ENCODE data around the gene C6orf89.
"Not testable (repeated sequence)": the region's sequence is repeated elsewhere in the genome, so short reads cannot be mapped to it uniquely, and the experiment has no call there.

DNA sequence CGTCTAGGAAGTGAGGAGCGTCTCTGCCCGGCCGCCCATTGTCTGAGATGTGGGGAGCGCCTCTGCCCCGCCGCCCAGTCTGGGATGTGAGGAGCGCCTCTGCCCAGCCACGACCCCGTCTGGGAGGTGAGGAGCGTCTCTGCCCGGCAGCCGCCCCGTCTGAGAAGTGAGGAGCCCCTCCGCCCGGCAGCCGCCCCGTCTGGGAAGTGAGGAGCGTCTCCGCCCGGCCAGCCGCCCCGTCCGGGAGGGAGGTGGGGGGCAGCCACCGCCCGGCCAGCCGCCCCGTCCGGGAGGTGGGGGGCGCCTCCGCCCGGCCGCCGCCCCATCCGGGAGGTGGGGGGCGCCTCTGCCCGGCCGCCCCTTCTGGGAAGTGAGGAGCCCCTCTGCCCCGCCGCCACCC, 55.8 kb downstream of the C6orf89 start:
- TF ChIP-seq, protein P1, sequence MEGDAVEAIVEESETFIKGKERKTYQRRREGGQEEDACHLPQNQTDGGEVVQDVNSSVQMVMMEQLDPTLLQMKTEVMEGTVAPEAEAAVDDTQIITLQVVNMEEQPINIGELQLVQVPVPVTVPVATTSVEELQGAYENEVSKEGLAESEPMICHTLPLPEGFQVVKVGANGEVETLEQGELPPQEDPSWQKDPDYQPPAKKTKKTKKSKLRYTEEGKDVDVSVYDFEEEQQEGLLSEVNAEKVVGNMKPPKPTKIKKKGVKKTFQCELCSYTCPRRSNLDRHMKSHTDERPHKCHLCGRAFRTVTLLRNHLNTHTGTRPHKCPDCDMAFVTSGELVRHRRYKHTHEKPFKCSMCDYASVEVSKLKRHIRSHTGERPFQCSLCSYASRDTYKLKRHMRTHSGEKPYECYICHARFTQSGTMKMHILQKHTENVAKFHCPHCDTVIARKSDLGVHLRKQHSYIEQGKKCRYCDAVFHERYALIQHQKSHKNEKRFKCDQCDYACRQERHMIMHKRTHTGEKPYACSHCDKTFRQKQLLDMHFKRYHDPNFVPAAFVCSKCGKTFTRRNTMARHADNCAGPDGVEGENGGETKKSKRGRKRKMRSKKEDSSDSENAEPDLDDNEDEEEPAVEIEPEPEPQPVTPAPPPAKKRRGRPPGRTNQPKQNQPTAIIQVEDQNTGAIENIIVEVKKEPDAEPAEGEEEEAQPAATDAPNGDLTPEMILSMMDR (IDR thresholded peaks at IDR 0.05; ENCODE audit: control extremely low read depth in 1 of 3, insufficient read depth in 1 of 3, low read depth in 1 of 3, low read length in 3 of 3): not testable (repeated sequence)
- TF ChIP-seq YY1 (IDR thresholded peaks at IDR 0.05; ENCODE audit: low read depth, low read length); POLR2A (IDR thresholded peaks at IDR 0.05; ENCODE audit: control extremely low read depth in 1 of 2, low read depth in 2 of 2, low read length in 2 of 2); SAP30 (IDR thresholded peaks at IDR 0.05; ENCODE audit: insufficient read depth, insufficient replicate concordance, low read length); MAFK (IDR thresholded peaks at IDR 0.05; ENCODE audit: low read depth, low read length); RAD21 (IDR thresholded peaks at IDR 0.05 in 1 of 2, conservative IDR thresholded peaks at IDR 0.05 in 1 of 2; ENCODE audit: low read depth in 2 of 2, low read length in 2 of 2); CHD2 (IDR thresholded peaks at IDR 0.05; ENCODE audit: low read length); SP4 (IDR thresholded peaks at IDR 0.05; ENCODE audit: low read length); GTF2F1 (IDR thresholded peaks at IDR 0.05; ENCODE audit: borderline replicate concordance, low read depth, low read length); JUND (IDR thresholded peaks at IDR 0.05; ENCODE audit: low read length): not testable (repeated sequence)
- TF ChIP-seq, protein P2, sequence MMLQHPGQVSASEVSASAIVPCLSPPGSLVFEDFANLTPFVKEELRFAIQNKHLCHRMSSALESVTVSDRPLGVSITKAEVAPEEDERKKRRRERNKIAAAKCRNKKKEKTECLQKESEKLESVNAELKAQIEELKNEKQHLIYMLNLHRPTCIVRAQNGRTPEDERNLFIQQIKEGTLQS (IDR thresholded peaks at IDR 0.05; ENCODE audit: insufficient read depth, low read depth, low read length): not testable (repeated sequence)
